B cell (primary cell): ENCODE measurements around the gene COL5A1. TPM values are rescaled to one million over a fixed set of nuclear protein-coding genes. Genes with fewer than 3 reads are reported as not detected.

Experiments used
- ATAC-seq: fragments of 200-7000 bp; cut with Tn5 transposase; one replicate; pipeline ENCODE4 v1.10.0; 2021; ENCODE audit warnings: low read depth, mild to moderate bottlenecking, moderate number of reproducible peaks, moderate library complexity
- CTCF ChIA-PET: fragments of 350-600 bp; sonication (Branson Sonifier 250); formaldehyde crosslinking; loops from one replicate; lab custom pipeline; 2021; ENCODE audit warnings: antibody characterized with exemption, inconsistent platforms; lab: Charles Lee
- POLR2A ChIA-PET: fragments of 350-600 bp; sonication (Branson Sonifier 250); formaldehyde crosslinking; loops from one replicate; lab custom pipeline; 2021; ENCODE audit warnings: antibody characterized with exemption; lab: Charles Lee
- DNase-seq: peaks from one replicate; pipeline ENCODE4 v3.0.0; 2013
- H2AFZ ChIP-seq: 2 replicates; pipeline ENCODE4 v1.6.1; 2012; ENCODE audit warnings: mild to moderate bottlenecking, low read depth, low read length; ENCODE audit not compliant: insufficient read depth, poor library complexity, severe bottlenecking
- H3K27ac ChIP-seq, 2 donors: 1 replicate in 1 of 2; 2 replicates in 1 of 2; pipeline ENCODE4 v1.5.1; 2012 to 2013; ENCODE audit warnings: low read length in 2 of 2, mild to moderate bottlenecking in 2 of 2, moderate library complexity in 1 of 2
- H3K27me3 ChIP-seq, 4 experiments: fragments of 200-600 bp in 1 of 4; sonication (generic) in 1 of 4; replicated peaks in 1 of 4; 1 replicate in 2 of 4; 2 replicates in 2 of 4; pipeline versions ENCODE4 v1.6.1 to v1.7.0; 2013 to 2016; ENCODE audit warnings: low read length in 3 of 4, mild to moderate bottlenecking in 2 of 4, mixed read lengths in 1 of 4, moderate library complexity in 1 of 4; ENCODE audit not compliant: insufficient read depth in 4 of 4, control insufficient read depth in 3 of 4; ENCODE audit errors: control extremely low read depth in 1 of 4
- H3K36me3 ChIP-seq, 2 experiments: replicated peaks in 1 of 2; 1 replicate in 1 of 2; 2 replicates in 1 of 2; pipeline versions ENCODE4 v1.6.1 to v1.7.1; 2013; ENCODE audit warnings: low read length in 1 of 2; ENCODE audit not compliant: insufficient read depth in 2 of 2, control insufficient read depth in 1 of 2; ENCODE audit errors: control extremely low read depth in 1 of 2, extremely low read depth in 1 of 2
- H3K4me1 ChIP-seq, 2 donors: fragments of 200-600 bp in 1 of 2; sonication (generic) in 1 of 2; 1 replicate in 1 of 2; 2 replicates in 1 of 2; pipeline versions ENCODE4 v1.5.1 to v1.6.1; 2013 to 2017; ENCODE audit warnings: low read length in 2 of 2; ENCODE audit not compliant: control insufficient read depth in 2 of 2, insufficient read depth in 2 of 2
- H3K4me2 ChIP-seq: replicated peaks from 2 replicates; pipeline ENCODE3; 2012; ENCODE audit warnings: mild to moderate bottlenecking, low read depth, low read length; ENCODE audit not compliant: poor library complexity, severe bottlenecking
- H3K4me3 ChIP-seq, 5 experiments: fragments of 200-600 bp in 1 of 5; sonication (generic) in 1 of 5; 1 replicate in 3 of 5; 2 replicates in 2 of 5; pipeline versions ENCODE4 v1.5.1 to v1.7.0; 2011 to 2016; ENCODE audit warnings: low read length in 4 of 5, mild to moderate bottlenecking in 4 of 5, low read depth in 2 of 5, control low read depth in 1 of 5, moderate library complexity in 1 of 5; ENCODE audit not compliant: insufficient read depth in 1 of 5; ENCODE audit errors: control extremely low read depth in 1 of 5, extremely low read depth in 1 of 5
- H3K79me2 ChIP-seq: fragments of 200-600 bp; sonication (generic); one replicate; pipeline ENCODE4 v1.6.0; 2016; ENCODE audit warnings: low read length; ENCODE audit not compliant: control insufficient read depth, insufficient read depth
- H3K9ac ChIP-seq: fragments of 200-600 bp; sonication (generic); 2 replicates; pipeline ENCODE4 v1.6.1; 2017; ENCODE audit warnings: mild to moderate bottlenecking, low read length, moderate library complexity
- H3K9me3 ChIP-seq, 3 donors: one replicate each; pipeline versions ENCODE4 v1.6.1 to v1.7.1; 2013; ENCODE audit warnings: low read length in 2 of 3; ENCODE audit not compliant: control insufficient read depth in 2 of 3, insufficient read depth in 1 of 3; ENCODE audit errors: control extremely low read depth in 1 of 3
- H4K20me1 ChIP-seq: 2 replicates; pipeline ENCODE4 v1.6.0; 2012; ENCODE audit warnings: mild to moderate bottlenecking, low read length; ENCODE audit not compliant: insufficient read depth, control insufficient read depth, poor library complexity, severe bottlenecking
- H3K27ac Mint-ChIP-seq: one replicate; pipeline ENCODE4 v1.8.0; 2021; ENCODE audit warnings: mixed read lengths
- H3K27me3 Mint-ChIP-seq: one replicate; pipeline ENCODE4 v1.8.0; 2021; ENCODE audit warnings: mixed read lengths
- H3K4me1 Mint-ChIP-seq: one replicate; pipeline ENCODE4 v1.8.0; 2021; ENCODE audit warnings: mixed read lengths
- H3K4me3 Mint-ChIP-seq: one replicate; pipeline ENCODE4 v1.8.0; 2021; ENCODE audit warnings: mixed read lengths
- H3K9me3 Mint-ChIP-seq: one replicate; pipeline ENCODE4 v1.8.0; 2022; ENCODE audit warnings: mixed read lengths; ENCODE audit not compliant: insufficient read depth
- EZH2 ChIP-seq: IDR thresholded peaks from 2 replicates; pipeline ENCODE4 v1.6.1; 2012; ENCODE audit warnings: borderline replicate concordance, low read depth, mild to moderate bottlenecking, moderate library complexity, low read length; ENCODE audit not compliant: insufficient read depth, poor library complexity, severe bottlenecking
- WGBS: methylation state at CpG from one replicate; pipeline ENCODE4 v1.1.5; 2013; ENCODE audit warnings: missing lambda C conversion rate; ENCODE audit not compliant: insufficient coverage; 5-methylcytosine and 5-hydroxymethylcytosine counted together
- intact Hi-C: fragments of 100-400 bp; cut with micrococcal nuclease; formaldehyde crosslinking; loops from one replicate; pipeline ENCODE4 v1.10.0; 2022
- polyA plus RNA-seq: library from polyadenylated mRNA; depleted of rRNA; stranded (reverse); fragments of >200 nt; gene quantifications from 2 replicates; pipeline ENCODE4 v1.2.3, GENCODE V29; 2012
- total RNA-seq, 2 donors: library from RNA; stranded (reverse); fragments of 120-200 nt in 1 of 2; gene quantifications; 1 replicate in 1 of 2; 2 replicates in 1 of 2; pipeline versions ENCODE4 v1.2.3 to v1.2.4, GENCODE V29; 2013 to 2022
- TF ChIP-seq, protein P1 (sequence below): fragments of 200-600 bp; IDR thresholded peaks from one replicate; pipeline ENCODE4 v1.8.0; 2022; ENCODE audit warnings: antibody characterized with exemption, mild to moderate bottlenecking

Gene COL5A1
- total and polyA plus RNA-seq, 2 donors (not counting 1 experiment from before 2014, with no cell fraction given), result 0.06 TPM; not detected in 1

DNA sequence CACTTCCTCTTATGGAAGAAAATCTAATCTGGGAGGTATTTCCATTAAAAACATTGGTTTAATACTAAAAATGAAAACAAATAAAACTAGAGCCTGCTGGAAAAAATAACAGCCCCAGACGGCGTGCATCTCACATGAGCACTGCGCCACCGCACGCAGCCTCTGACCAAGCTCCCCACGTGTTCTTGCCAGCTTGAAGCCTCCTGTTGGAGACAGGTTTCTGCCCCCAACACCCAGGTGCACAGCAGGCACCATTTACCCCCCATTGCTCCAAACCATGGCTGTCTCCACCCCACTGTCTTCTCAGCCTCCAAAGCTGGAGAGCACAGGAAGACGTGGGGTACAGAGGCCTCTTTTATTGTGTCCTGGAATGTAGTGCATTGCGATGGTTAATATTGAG is 10.7 kb upstream of the COL5A1 start:
- Mint-ChIP-seq H3K9me3 (no peaks in the 10 kb centered on the region), H3K27ac (no peak overlapping the region), H3K4me1 (no peaks in the 10 kb centered on the region), H3K4me3 (no peak overlapping the region), H3K27me3 (no peaks in the 10 kb centered on the region)
- Histone ChIP-seq H3K9ac (no peak overlapping the region), H3K4me3 (no peak overlapping the region), H3K79me2 (no peaks in the 10 kb centered on the region), H3K27ac (no peak overlapping the region), H2AFZ (no peak overlapping the region), H3K27me3 (no peaks in the 10 kb centered on the region), H3K36me3 (no peaks in the 10 kb centered on the region), H3K4me2 (no peak overlapping the region), H3K4me1 (no peaks in the 10 kb centered on the region), H3K9me3 (no peaks in the 10 kb centered on the region), H4K20me1 (no peaks in the 10 kb centered on the region)
- DNase-seq (no peak), ATAC-seq (no peak)
- WGBS, result 95% methylated on average over 7 of the region's 8 CpGs
- POLR2A ChIA-PET, result no interaction called here
- TF ChIP-seq, protein P1, sequence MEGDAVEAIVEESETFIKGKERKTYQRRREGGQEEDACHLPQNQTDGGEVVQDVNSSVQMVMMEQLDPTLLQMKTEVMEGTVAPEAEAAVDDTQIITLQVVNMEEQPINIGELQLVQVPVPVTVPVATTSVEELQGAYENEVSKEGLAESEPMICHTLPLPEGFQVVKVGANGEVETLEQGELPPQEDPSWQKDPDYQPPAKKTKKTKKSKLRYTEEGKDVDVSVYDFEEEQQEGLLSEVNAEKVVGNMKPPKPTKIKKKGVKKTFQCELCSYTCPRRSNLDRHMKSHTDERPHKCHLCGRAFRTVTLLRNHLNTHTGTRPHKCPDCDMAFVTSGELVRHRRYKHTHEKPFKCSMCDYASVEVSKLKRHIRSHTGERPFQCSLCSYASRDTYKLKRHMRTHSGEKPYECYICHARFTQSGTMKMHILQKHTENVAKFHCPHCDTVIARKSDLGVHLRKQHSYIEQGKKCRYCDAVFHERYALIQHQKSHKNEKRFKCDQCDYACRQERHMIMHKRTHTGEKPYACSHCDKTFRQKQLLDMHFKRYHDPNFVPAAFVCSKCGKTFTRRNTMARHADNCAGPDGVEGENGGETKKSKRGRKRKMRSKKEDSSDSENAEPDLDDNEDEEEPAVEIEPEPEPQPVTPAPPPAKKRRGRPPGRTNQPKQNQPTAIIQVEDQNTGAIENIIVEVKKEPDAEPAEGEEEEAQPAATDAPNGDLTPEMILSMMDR, result no peak
- no peak for TF ChIP-seq EZH2
- CTCF ChIA-PET, result no interaction called here
- intact Hi-C loops, result no loop called here

DNA sequence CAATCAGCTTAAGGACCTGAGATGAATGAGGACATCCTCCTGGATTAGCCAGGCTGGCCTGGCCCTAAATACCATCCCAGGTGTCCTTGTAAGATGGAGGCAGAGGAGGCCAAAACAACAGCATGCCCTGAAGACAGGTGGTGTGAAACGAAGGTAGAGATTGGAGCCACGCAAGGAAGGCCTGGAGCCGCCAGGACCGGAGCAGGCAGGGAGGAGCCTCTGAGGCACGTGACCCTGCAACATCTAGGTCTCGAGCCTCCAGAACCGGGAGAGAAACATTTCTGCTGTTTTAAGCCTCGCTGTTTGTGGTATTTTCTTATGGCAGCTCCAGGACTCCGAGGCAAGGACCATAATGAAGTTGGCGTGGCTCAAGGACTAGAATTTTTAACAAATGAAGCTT is 9.7 kb upstream of the COL5A1 start:
- H3K27me3 Mint-ChIP-seq, result no peaks in the 10 kb centered on the region
- Histone ChIP-seq H3K36me3 (no peaks in the 10 kb centered on the region), H4K20me1 (no peaks in the 10 kb centered on the region), H3K4me1 (no peaks in the 10 kb centered on the region), H3K9ac (no peak overlapping the region), H3K4me2 (no peak overlapping the region), H3K4me3 (no peak overlapping the region), H3K79me2 (no peaks in the 10 kb centered on the region), H2AFZ (no peak overlapping the region), H3K9me3 (no peaks in the 10 kb centered on the region), H3K27me3 (no peaks in the 10 kb centered on the region), H3K27ac (no peak overlapping the region)
- POLR2A ChIA-PET, result no interaction called here
- H3K4me3 Mint-ChIP-seq, result no peak overlapping the region
- TF ChIP-seq EZH2, result no peak
- TF ChIP-seq, protein P1, result no peak
- ATAC-seq (no peak), DNase-seq (no peak)
- CTCF ChIA-PET, result no interaction called here
- intact Hi-C loops, result no loop called here
- H3K9me3 Mint-ChIP-seq, result no peaks in the 10 kb centered on the region
- no peak overlapping the region for H3K27ac Mint-ChIP-seq
- 86% methylated on average over 10 of the region's 10 CpGs for WGBS
- no peaks in the 10 kb centered on the region for H3K4me1 Mint-ChIP-seq
